Measurements from ENCODE around the gene ITM2B. TPM values are rescaled to one million over a fixed set of nuclear protein-coding genes. Genes with fewer than 3 reads are reported as not detected.

The ITM2B gene
- total and polyA plus RNA-seq, 5 experiments from 2014 or later = 733 to 1,292 (median 1,063) TPM

- POLR2A ChIA-PET = no interaction called here
- peaks cover 0 to 6% (median 0%) of the 10 kb centered on the region in 3 donors for H3K36me3 Mint-ChIP-seq
- H3K9me3 Mint-ChIP-seq = no peaks in the 10 kb centered on the region
- H3K27me3 Mint-ChIP-seq = peaks cover 0 to 1% (median 0%) of the 10 kb centered on the region in 5 donors
- ATAC-seq = no peak
- H3K4me1 Mint-ChIP-seq = peaks cover 0 to 5% (median under 1%) of the 10 kb centered on the region in 4 donors
- DNase-seq = no peak
- H3K27ac Mint-ChIP-seq = no peak overlapping the region
- no peak overlapping the region for H3K4me3 Mint-ChIP-seq
Measured at GRCh38 chr13:48295271-48295670, 62.3 kb downstream of the ITM2B start.

DNA sequence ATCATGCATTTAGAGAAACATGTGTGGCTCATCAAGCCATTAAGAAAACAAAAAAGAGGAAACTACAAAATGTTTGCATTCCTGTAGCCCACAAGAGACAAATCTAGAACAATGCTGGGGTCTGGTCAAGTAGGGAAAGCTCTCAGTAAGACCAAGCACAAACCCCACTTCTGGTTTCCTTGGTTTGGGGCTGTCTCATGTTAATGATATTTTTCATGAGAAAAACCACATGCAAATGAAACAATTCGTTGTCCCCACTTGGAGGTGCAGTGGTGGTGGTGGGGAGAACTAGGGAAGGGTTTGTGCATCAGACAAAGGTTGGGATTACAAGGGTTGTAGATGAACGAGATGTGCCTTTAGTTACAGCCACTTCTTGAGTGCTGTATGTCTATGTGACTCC, 63.5 kb downstream of the ITM2B start:
- no peak overlapping the region for H3K27ac Mint-ChIP-seq
- peaks cover 0 to 5% (median under 1%) of the 10 kb centered on the region in 4 donors for H3K4me1 Mint-ChIP-seq
- POLR2A ChIA-PET = no interaction called here
- H3K27me3 Mint-ChIP-seq = peaks cover 0 to 1% (median 0%) of the 10 kb centered on the region in 5 donors
- H3K4me3 Mint-ChIP-seq = no peak overlapping the region
- peaks cover 0 to 6% (median 2%) of the 10 kb centered on the region in 3 donors for H3K36me3 Mint-ChIP-seq
- no peak for DNase-seq
- no peaks in the 10 kb centered on the region for H3K9me3 Mint-ChIP-seq
- no peak for ATAC-seq

DNA sequence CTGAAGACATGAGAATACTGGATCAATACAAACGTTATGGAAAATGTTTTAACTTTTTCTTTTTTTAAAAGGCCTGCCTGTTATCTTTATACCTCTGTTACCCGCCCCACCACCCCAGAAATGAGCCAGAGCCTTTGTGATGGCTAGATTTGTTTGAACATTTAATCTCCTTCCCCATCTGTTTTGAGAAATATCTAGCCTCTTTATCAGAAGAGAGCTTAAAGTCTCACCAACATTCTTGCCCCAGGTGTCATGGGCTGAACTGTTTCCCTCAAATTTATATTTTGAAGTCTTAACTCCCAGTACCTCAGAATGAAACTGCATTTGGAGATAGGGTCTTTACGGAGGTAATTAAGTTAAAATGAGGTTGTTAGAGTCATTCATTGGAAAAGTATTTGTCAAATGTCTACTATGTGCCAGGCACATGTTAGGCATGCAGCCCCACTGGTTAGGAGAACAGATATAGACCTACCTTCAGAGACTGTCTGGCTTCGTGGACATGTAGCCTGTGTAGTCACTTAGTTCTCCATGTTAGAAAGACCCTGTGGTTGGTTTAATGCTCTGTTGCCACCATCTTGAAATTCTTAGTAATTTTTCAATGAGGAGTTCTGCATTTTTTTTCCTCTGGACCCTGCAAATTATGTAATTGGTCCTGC, 64.3 kb downstream of the ITM2B start:
- Mint-ChIP-seq H3K4me1 (peaks cover under 1 to 8% (median 1%) of the 10 kb centered on the region in 4 donors), H3K27me3 (peaks cover 0 to 1% (median 0%) of the 10 kb centered on the region in 5 donors), H3K9me3 (no peaks in the 10 kb centered on the region), H3K4me3 (no peak overlapping the region), H3K27ac (peak overlapping the region in 1 of 10 donors; percentile 4), H3K36me3 (peaks cover 0 to 6% (median 2%) of the 10 kb centered on the region in 3 donors)
- no peak for DNase-seq
- no peak for ATAC-seq
- POLR2A ChIA-PET = no interaction called here

GRCh38 chr13:48299591-48299990, 66.6 kb downstream of the ITM2B start:
- Mint-ChIP-seq H3K4me1 (peaks cover 11 to 20% (median 14%) of the 10 kb centered on the region in 4 donors), H3K4me3 (no peak overlapping the region), H3K27me3 (no peaks in the 10 kb centered on the region), H3K27ac (no peak overlapping the region), H3K36me3 (peaks cover 0 to 6% (median 2%) of the 10 kb centered on the region in 3 donors), H3K9me3 (no peaks in the 10 kb centered on the region)
- POLR2A ChIA-PET = no interaction called here
- ATAC-seq (no peak), DNase-seq (no peak)

DNA sequence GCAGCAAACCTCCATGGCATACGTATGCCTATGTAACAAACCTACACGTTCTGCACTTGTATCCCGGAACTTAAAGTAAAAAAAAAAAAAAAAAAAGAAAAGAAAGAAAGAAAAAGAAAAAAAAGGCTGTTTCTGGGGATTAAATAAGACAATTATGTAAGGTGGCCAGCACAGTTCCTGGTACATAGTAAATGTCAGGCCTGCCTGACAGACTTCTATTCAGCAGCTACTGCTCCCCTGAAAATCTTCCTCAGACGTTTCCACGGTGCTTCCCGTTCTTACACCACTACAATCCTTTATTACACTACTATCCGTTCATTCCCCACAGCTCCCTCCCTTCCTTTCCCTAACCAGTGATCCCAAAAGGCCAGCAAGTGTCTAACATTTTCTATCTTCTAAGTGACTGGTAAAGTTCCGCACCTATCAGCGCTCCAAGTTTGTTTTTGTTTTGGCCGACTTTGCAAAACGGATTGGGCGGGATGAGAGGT, 69.9 kb downstream of the ITM2B start:
- DNase-seq (no peak), ATAC-seq (peak in 1 of 2 donors; percentile 17)
- peaks cover 0 to 10% (median 4%) of the 10 kb centered on the region in 3 donors for H3K36me3 Mint-ChIP-seq
- peak overlapping the region; percentile 94 to 99 (median 98) for H3K27ac Mint-ChIP-seq
- no peaks in the 10 kb centered on the region for H3K9me3 Mint-ChIP-seq
- peak overlapping the region; percentile 86 to 99 (median 96) for H3K4me3 Mint-ChIP-seq
- POLR2A ChIA-PET = interaction anchor here (0.7 to 2.1 kb wide), 13 partner anchors 8 to 336 kb away, joined by 3 to 8 read pairs (median 4); partner anchors contain the start of genes ITM2B and MED4
- no peaks in the 10 kb centered on the region for H3K27me3 Mint-ChIP-seq
- peaks cover 16 to 43% (median 31%) of the 10 kb centered on the region in 4 donors for H3K4me1 Mint-ChIP-seq

DNA sequence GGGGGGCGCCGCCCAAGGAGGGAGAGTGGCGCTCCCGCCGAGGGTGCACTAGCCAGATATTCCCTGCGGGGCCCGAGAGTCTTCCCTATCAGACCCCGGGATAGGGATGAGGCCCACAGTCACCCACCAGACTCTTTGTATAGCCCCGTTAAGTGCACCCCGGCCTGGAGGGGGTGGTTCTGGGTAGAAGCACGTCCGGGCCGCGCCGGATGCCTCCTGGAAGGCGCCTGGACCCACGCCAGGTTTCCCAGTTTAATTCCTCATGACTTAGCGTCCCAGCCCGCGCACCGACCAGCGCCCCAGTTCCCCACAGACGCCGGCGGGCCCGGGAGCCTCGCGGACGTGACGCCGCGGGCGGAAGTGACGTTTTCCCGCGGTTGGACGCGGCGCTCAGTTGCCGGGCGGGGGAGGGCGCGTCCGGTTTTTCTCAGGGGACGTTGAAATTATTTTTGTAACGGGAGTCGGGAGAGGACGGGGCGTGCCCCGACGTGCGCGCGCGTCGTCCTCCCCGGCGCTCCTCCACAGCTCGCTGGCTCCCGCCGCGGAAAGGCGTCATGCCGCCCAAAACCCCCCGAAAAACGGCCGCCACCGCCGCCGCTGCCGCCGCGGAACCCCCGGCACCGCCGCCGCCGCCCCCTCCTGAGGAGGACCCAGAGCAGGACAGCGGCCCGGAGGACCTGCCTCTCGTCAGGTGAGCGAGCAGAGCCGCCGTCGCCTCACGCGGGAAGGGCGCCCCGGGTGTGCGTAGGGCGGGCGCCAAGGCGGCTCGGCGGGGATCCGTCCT, 70.5 kb downstream of the ITM2B start, which contains the start of gene RB1:
Gene RB1 (plus strand): TSS at position 393 of the 784 bp plus-strand sequence. CDS start 162 bp downstream, at position 555.
- H3K4me3 Mint-ChIP-seq = peak within 1 kb of the TSS; percentile 86 to 99 (median 98)
- H3K36me3 Mint-ChIP-seq = peaks cover 0 to 16% (median 4%) of the 10 kb centered on the region in 3 donors
- DNase-seq (peak; percentile 86 to 94 (median 90)), ATAC-seq (peak; percentile 79)
- peak within 1 kb of the TSS; percentile 94 to 99 (median 98) for H3K27ac Mint-ChIP-seq
- H3K9me3 Mint-ChIP-seq = no peaks in the 10 kb centered on the region
- H3K4me1 Mint-ChIP-seq = peaks cover 16 to 48% (median 31%) of the 10 kb centered on the region in 4 donors
- POLR2A ChIA-PET = interaction anchor here (0.7 to 2.1 kb wide), 10 partner anchors 10 to 337 kb away, joined by 3 to 8 read pairs (median 4); partner anchors contain the start of genes ITM2B and MED4
- H3K27me3 Mint-ChIP-seq = no peaks in the 10 kb centered on the region

- DNase-seq = peak in 5 of 10 donors; percentile 28 to 57 (median 45)
- Mint-ChIP-seq H3K9me3 (no peaks in the 10 kb centered on the region), H3K4me1 (peaks cover 16 to 55% (median 32%) of the 10 kb centered on the region in 4 donors), H3K4me3 (peak overlapping the region; percentile 86 to 99 (median 98)), H3K27ac (peak overlapping the region; percentile 94 to 99 (median 97)), H3K27me3 (no peaks in the 10 kb centered on the region), H3K36me3 (peaks cover 0 to 18% (median 4%) of the 10 kb centered on the region in 3 donors)
- peak; percentile 17 to 24 for ATAC-seq
- POLR2A ChIA-PET = interaction anchor here (0.9 to 2.1 kb wide), 8 partner anchors 11 to 228 kb away, joined by 4 to 8 read pairs (median 4); partner anchors contain the start of genes ITM2B and RCBTB2
Measured at GRCh38 chr13:48304143-48304876, 71.3 kb downstream of the ITM2B start.

- Mint-ChIP-seq H3K4me1 (peaks cover 13 to 70% (median 36%) of the 10 kb centered on the region in 4 donors), H3K4me3 (no peak overlapping the region), H3K9me3 (no peaks in the 10 kb centered on the region), H3K27me3 (no peaks in the 10 kb centered on the region), H3K36me3 (peaks cover 3 to 42% (median 4%) of the 10 kb centered on the region in 3 donors), H3K27ac (peak overlapping the region in 1 of 10 donors; percentile 2)
- POLR2A ChIA-PET = interaction anchor here (0.7 to 1.0 kb wide), 2 partner anchors 9 to 1492 kb away, joined by 3 read pairs; no protein-coding TSS in a partner anchor
- ATAC-seq (no peak), DNase-seq (no peak)
Measured at GRCh38 chr13:48311223-48311622, 78.2 kb downstream of the ITM2B start.

DNA sequence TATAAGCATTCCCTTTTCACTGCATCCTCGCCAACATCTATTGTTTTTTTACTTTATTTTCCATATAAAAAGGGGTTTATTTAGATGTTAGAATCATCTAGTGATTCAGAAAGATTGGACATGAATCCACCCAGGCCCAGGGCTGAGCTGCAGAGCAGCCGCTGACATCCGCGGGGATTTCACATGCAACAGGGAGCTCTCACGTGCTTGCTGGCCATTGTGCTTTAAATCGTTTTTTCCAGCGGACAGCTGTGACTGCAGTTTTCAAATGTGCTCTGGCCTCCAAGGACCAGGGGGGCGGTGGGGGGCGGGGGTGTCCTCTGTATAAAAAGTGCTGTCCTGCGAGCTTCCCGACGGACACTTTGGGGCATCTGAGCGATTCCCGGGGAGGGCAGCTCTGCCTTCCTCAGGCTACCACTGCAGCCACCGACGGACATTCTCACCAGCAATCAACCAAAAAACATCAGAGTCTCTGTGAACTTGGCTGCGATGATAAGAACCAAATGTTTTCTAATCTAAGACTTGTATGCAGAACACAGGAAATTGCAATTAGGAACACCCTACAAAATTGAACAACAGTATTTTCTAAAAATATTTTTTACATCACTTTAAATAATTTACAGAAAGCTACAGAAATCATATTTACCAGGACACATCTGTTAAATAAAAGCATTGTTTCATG, 83.1 kb downstream of the ITM2B start:
- Mint-ChIP-seq H3K9me3 (peaks cover 0 to 1% (median 0%) of the 10 kb centered on the region in 9 donors), H3K27ac (peak overlapping the region in 3 of 10 donors; percentile 33 to 62 (median 45)), H3K36me3 (peaks cover 0 to 29% (median 7%) of the 10 kb centered on the region in 3 donors), H3K4me3 (peak overlapping the region in 2 of 10 donors; percentile 56 to 63), H3K4me1 (peaks cover 21 to 53% (median 37%) of the 10 kb centered on the region in 4 donors), H3K27me3 (no peaks in the 10 kb centered on the region)
- ATAC-seq (no peak), DNase-seq (no peak)
- POLR2A ChIA-PET = interaction anchor here (0.7 kb wide), 1 partner anchor 12 kb away, joined by 4 read pairs; no protein-coding TSS in a partner anchor

- Mint-ChIP-seq H3K4me1 (peaks cover 24 to 53% (median 37%) of the 10 kb centered on the region in 4 donors), H3K27me3 (no peaks in the 10 kb centered on the region), H3K36me3 (peaks cover 0 to 27% (median 12%) of the 10 kb centered on the region in 3 donors), H3K4me3 (peak overlapping the region in 2 of 10 donors; percentile 56 to 63), H3K9me3 (peaks cover 0 to 6% (median 2%) of the 10 kb centered on the region in 9 donors), H3K27ac (peak overlapping the region in 3 of 10 donors; percentile 20 to 83 (median 62))
- POLR2A ChIA-PET = no interaction called here
- ATAC-seq (no peak), DNase-seq (peak in 1 of 10 donors; percentile 6)
Measured at GRCh38 chr13:48316826-48317510, 84.0 kb downstream of the ITM2B start.
